Astrocyte (in vitro differentiated cells and primary cell): ENCODE data around the gene TEAD1. TPM values are rescaled to one million over a fixed set of nuclear protein-coding genes. Genes with fewer than 3 reads are reported as not detected.

ENCODE experiments used
- DNase-seq: peaks from one replicate; pipeline ENCODE4 v3.0.0-alpha.2; 2010; ENCODE audit warnings: low read depth
- FAIRE-seq: peaks from 2 replicates; lab custom pipeline; 2011; peaks lifted over from hg19 to GRCh38; lab: Jason Lieb, UNC
- H2AFZ ChIP-seq: 2 replicates; pipeline ENCODE4 v1.6.0; 2012; ENCODE audit warnings: low read depth, low read length, inconsistent platforms
- H3K27ac ChIP-seq: 2 replicates; pipeline ENCODE4 v1.5.1; 2011; ENCODE audit warnings: low read depth, low read length, inconsistent platforms
- H3K27me3 ChIP-seq: 2 replicates; pipeline ENCODE4 v1.6.0; 2011; ENCODE audit warnings: low read length, inconsistent platforms; ENCODE audit not compliant: insufficient read depth
- H3K36me3 ChIP-seq: 2 replicates; pipeline ENCODE4 v1.5.1; 2011; ENCODE audit warnings: low read length, inconsistent platforms; ENCODE audit not compliant: insufficient read depth
- H3K4me1 ChIP-seq: 2 replicates; pipeline ENCODE4 v1.5.1; 2011; ENCODE audit warnings: low read length, inconsistent platforms; ENCODE audit not compliant: insufficient read depth
- H3K4me2 ChIP-seq: 2 replicates; pipeline ENCODE4 v1.6.0; 2012; ENCODE audit warnings: low read length, inconsistent platforms
- H3K4me3 ChIP-seq: 2 replicates; pipeline ENCODE4 v1.5.1; 2011; ENCODE audit warnings: low read depth, mild to moderate bottlenecking, low read length, inconsistent platforms; ENCODE audit not compliant: insufficient read depth
- H3K79me2 ChIP-seq: 2 replicates; pipeline ENCODE4 v1.6.0; 2012; ENCODE audit warnings: mild to moderate bottlenecking, low read length, inconsistent platforms; ENCODE audit not compliant: insufficient read depth
- H3K9ac ChIP-seq: 2 replicates; pipeline ENCODE4 v1.6.0; 2012; ENCODE audit warnings: mild to moderate bottlenecking, low read length, inconsistent platforms
- H3K9me3 ChIP-seq: 2 replicates; pipeline ENCODE4 v1.5.1; 2012; ENCODE audit warnings: low read depth, mild to moderate bottlenecking, low read length, inconsistent platforms; ENCODE audit not compliant: insufficient read depth
- H4K20me1 ChIP-seq: 2 replicates; pipeline ENCODE4 v1.6.0; 2012; ENCODE audit warnings: low read length, inconsistent platforms; ENCODE audit not compliant: insufficient read depth
- H3K27ac Mint-ChIP-seq: one replicate; pipeline ENCODE4 v1.8.0; 2021; ENCODE audit warnings: mild to moderate bottlenecking, mixed read lengths; ENCODE audit not compliant: unreplicated experiment
- H3K27me3 Mint-ChIP-seq: one replicate; pipeline ENCODE4 v1.8.0; 2021; ENCODE audit warnings: low read depth, mixed read lengths; ENCODE audit not compliant: unreplicated experiment
- H3K36me3 Mint-ChIP-seq: one replicate; pipeline ENCODE4 v1.8.0; 2021; ENCODE audit warnings: low read depth, mixed read lengths; ENCODE audit not compliant: unreplicated experiment
- H3K4me1 Mint-ChIP-seq: one replicate; pipeline ENCODE4 v1.8.0; 2021; ENCODE audit warnings: low read depth, mixed read lengths; ENCODE audit not compliant: unreplicated experiment
- H3K4me3 Mint-ChIP-seq: one replicate; pipeline ENCODE4 v1.8.0; 2021; ENCODE audit warnings: mild to moderate bottlenecking, moderate library complexity, mixed read lengths; ENCODE audit not compliant: unreplicated experiment
- H3K9me3 Mint-ChIP-seq: one replicate; pipeline ENCODE4 v1.8.0; 2021; ENCODE audit warnings: mild to moderate bottlenecking, mixed read lengths; ENCODE audit not compliant: unreplicated experiment
- EZH2 ChIP-seq: IDR thresholded peaks from 2 replicates; pipeline ENCODE4 v1.6.1; 2012; ENCODE audit warnings: mild to moderate bottlenecking, low read length, inconsistent platforms; ENCODE audit not compliant: insufficient read depth
- total RNA-seq: library from RNA; stranded (reverse); gene quantifications from 2 replicates; pipeline ENCODE4 v1.2.1, GENCODE V29; 2021
- TF ChIP-seq, protein P1 (sequence below): IDR thresholded peaks from 2 replicates; pipeline ENCODE4 v1.5.1; 2011; ENCODE audit warnings: low read depth, mild to moderate bottlenecking, inconsistent platforms, low read length, moderate library complexity; ENCODE audit not compliant: insufficient read depth

TEAD1 gene
- total RNA-seq, 1 donor from 2014 or later, result 149 TPM

GRCh38 chr11:12989428-12990161, 315.4 kb downstream of the TEAD1 start:
- Histone ChIP-seq H3K27me3 (peaks cover 5% of the 10 kb centered on the region), H3K9ac (no peak overlapping the region), H3K9me3 (no peaks in the 10 kb centered on the region), H3K4me3 (no peak overlapping the region), H3K4me1 (no peaks in the 10 kb centered on the region), H2AFZ (no peak overlapping the region), H3K4me2 (no peak overlapping the region), H3K36me3 (no peaks in the 10 kb centered on the region), H4K20me1 (no peaks in the 10 kb centered on the region), H3K79me2 (no peaks in the 10 kb centered on the region), H3K27ac (no peak overlapping the region)
- no peaks in the 10 kb centered on the region for H3K36me3 Mint-ChIP-seq
- H3K9me3 Mint-ChIP-seq, result peaks cover 9% of the 10 kb centered on the region
- FAIRE-seq (no peak), DNase-seq (no peak)
- no peak overlapping the region for H3K27ac Mint-ChIP-seq
- TF ChIP-seq, protein P1, sequence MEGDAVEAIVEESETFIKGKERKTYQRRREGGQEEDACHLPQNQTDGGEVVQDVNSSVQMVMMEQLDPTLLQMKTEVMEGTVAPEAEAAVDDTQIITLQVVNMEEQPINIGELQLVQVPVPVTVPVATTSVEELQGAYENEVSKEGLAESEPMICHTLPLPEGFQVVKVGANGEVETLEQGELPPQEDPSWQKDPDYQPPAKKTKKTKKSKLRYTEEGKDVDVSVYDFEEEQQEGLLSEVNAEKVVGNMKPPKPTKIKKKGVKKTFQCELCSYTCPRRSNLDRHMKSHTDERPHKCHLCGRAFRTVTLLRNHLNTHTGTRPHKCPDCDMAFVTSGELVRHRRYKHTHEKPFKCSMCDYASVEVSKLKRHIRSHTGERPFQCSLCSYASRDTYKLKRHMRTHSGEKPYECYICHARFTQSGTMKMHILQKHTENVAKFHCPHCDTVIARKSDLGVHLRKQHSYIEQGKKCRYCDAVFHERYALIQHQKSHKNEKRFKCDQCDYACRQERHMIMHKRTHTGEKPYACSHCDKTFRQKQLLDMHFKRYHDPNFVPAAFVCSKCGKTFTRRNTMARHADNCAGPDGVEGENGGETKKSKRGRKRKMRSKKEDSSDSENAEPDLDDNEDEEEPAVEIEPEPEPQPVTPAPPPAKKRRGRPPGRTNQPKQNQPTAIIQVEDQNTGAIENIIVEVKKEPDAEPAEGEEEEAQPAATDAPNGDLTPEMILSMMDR, result no peak
- no peak for TF ChIP-seq EZH2
- no peaks in the 10 kb centered on the region for H3K4me1 Mint-ChIP-seq
- H3K27me3 Mint-ChIP-seq, result peaks cover 32% of the 10 kb centered on the region
- no peak overlapping the region for H3K4me3 Mint-ChIP-seq

DNA sequence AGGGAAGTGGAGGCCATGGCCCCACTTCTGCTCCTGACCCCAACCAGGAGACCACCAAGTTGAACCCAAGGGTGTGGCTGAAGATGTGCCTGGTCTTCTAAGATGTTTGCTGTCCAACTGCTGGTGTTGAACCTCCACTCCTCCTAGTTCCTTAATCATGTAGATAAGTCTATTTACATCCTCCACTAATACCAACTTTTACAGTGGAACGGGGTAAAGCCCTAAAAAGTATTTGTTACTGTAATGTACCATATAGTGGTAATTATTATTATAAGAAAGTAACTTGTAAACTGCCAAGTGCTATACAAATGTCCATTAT, 315.9 kb downstream of the TEAD1 start:
- Mint-ChIP-seq H3K9me3 (peaks cover 9% of the 10 kb centered on the region), H3K4me3 (no peak overlapping the region), H3K27me3 (peaks cover 32% of the 10 kb centered on the region), H3K4me1 (no peaks in the 10 kb centered on the region), H3K27ac (no peak overlapping the region), H3K36me3 (no peaks in the 10 kb centered on the region)
- no peak for FAIRE-seq
- no peak overlapping the region for H3K9ac ChIP-seq
- no peaks in the 10 kb centered on the region for H3K36me3 ChIP-seq
- no peaks in the 10 kb centered on the region for H3K9me3 ChIP-seq
- H2AFZ ChIP-seq, result no peak overlapping the region
- H3K4me3 ChIP-seq, result no peak overlapping the region
- H3K27ac ChIP-seq, result no peak overlapping the region
- no peaks in the 10 kb centered on the region for H3K4me1 ChIP-seq
- H3K4me2 ChIP-seq, result no peak overlapping the region
- no peaks in the 10 kb centered on the region for H4K20me1 ChIP-seq
- TF ChIP-seq, protein P1, result no peak
- TF ChIP-seq EZH2, result no peak
- no peak for DNase-seq
- peaks cover 4% of the 10 kb centered on the region for H3K27me3 ChIP-seq
- H3K79me2 ChIP-seq, result no peaks in the 10 kb centered on the region

- Histone ChIP-seq H3K36me3 (no peaks in the 10 kb centered on the region), H3K79me2 (no peaks in the 10 kb centered on the region), H3K27ac (no peak overlapping the region), H3K4me3 (no peak overlapping the region), H3K4me1 (no peaks in the 10 kb centered on the region), H3K4me2 (no peak overlapping the region), H3K9me3 (no peaks in the 10 kb centered on the region), H2AFZ (no peak overlapping the region), H3K27me3 (no peaks in the 10 kb centered on the region), H3K9ac (no peak overlapping the region), H4K20me1 (no peaks in the 10 kb centered on the region)
- H3K36me3 Mint-ChIP-seq, result no peaks in the 10 kb centered on the region
- peaks cover 20% of the 10 kb centered on the region for H3K27me3 Mint-ChIP-seq
- TF ChIP-seq, protein P1, result no peak
- TF ChIP-seq EZH2, result no peak
- peaks cover 13% of the 10 kb centered on the region for H3K9me3 Mint-ChIP-seq
- no peaks in the 10 kb centered on the region for H3K4me1 Mint-ChIP-seq
- H3K4me3 Mint-ChIP-seq, result no peak overlapping the region
- no peak overlapping the region for H3K27ac Mint-ChIP-seq
- FAIRE-seq (no peak), DNase-seq (no peak)
Observed at GRCh38 chr11:12991426-12991825, 317.2 kb downstream of the TEAD1 start.
